GM12892 (cell line): ENCODE measurements around the gene DCLK2.

Experiments
- POLR2A ChIP-seq: IDR thresholded peaks from 2 replicates; pipeline ENCODE4 v1.6.1; 2011; ENCODE audit warnings: low read depth, low read length, control low read depth
- POLR2AphosphoS5 ChIP-seq: IDR thresholded peaks from 2 replicates; pipeline ENCODE4 v1.6.1; 2011; ENCODE audit warnings: low read depth, low read length, control low read depth

DNA sequence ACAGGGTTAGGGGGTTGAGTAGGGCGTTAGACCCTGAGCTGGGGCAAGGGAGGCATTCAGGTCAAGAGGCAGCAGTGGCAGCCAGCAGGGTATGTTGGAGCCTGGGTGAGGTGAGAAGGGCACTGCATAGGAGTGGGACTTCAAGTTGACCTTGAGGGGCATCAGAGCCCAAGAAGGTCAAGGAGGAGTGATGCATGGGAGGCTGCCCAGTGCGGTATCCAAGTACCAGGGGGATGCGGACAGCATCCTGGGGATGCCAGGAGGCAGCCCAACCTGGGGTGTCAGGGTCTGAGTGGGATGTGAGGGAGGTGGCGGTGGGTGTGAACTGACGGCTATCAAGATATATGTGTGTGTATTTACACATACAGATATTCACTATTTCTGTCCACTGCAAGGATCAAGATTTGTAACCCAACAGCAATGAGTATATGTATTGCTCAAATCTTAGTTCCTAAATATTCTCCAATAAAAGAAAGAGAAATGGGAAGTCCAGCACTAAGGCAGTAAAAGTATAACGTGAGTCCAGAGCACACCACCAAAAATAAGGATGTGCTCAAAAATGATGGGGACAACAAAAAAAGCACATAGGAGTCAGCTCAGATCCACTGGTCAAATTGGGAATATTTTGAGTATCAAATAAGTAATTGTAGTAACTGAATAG, 9.8 kb upstream of the DCLK2 start:
- no peak for TF ChIP-seq POLR2AphosphoS5
- no peak for TF ChIP-seq POLR2A
